NCI-H1930 (cell line): Measurements from ENCODE around the gene SNX32.

Experiments
- DNase-seq, 2 experiments: peaks; one replicate each; lab custom pipeline; 2025; lab: John Stamatoyannopoulos, UW

SNX32 gene

DNA sequence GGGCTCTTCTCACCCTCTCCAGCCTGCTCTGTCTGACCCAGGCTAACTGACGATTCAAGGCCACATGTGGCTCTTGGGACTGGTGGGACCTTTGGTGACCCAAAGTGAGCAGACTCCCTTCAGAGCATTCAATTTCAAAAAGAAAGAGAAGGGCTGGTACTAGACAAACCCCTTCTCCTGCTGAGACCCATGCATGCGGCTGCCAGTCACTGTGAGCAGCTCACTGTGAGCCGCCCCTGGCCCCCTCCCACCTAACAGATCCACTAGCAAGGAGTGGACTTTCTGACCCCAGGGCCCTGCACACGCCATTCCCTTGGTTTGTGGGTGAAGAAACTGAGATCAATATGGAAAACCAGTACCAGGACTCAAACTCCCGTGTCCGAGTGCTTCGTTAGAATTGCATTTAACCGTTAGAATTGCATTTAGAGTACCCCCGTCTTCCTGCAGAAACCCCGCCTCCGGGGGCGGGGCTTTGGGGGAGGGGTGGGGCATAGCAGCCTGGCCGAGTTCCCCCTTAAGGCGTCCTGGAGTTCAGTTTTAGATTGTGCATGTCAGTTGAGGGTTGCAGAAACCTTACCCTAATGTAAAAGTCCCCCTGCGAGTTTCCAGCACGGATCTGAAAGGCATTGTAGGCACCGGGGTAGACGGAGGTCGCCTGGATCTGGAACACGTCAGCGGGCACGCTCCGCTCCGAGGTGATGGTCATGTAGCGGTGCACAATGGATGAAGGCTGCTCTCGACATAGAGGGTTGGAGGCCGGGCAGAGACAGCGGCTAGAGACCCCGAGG is 33.7 kb downstream of the SNX32 start:
- DNase-seq, result no peak

DNA sequence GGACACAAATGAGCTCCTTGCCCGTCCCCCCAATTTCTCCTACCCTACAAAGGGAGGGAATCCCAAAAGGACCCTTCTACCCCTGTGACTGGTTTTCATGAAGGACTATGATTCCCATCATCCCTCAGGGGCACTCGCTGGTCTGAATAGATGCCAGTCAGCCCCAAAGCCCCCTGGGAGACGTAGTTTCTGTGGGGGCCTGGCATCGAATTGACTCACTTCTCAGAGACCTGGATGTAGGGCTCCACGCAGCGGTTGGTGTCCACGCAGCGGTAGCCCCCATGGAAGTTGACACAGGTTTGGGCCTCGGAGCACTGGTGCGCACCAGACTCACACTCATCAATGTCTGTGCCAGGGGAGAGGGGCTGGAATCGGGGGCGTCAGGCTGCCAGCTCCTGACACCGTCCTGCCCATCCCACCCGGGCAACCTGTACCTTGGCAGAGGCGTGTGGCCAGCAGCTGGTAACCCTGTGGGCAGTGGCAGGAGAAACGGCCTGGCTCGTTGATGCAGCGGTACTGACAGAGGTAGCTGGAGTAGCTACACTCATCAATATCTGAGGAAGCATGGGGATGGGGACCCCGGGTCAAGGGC is 34.4 kb downstream of the SNX32 start:
- DNase-seq, result peak in 1 of 2 experiments; percentile 54

DNA sequence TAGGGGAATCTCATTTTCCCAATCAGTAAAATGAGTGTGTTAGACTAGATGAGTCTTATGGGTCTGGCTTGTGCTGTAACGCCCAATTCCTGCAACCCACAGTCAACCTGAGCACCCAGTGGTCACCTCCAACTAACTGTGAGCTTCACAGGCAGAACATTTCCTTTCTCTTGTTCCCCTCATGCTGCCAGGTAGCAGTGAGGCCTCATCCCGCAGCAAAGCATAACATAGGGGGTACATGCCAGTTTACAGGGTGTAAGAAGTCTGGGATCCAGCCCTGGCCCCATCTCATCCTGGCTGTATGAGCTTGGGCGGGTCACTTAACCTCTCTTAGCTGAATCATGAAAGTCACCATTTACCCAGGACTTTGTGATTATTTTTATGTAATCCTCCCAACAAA is 35.1 kb downstream of the SNX32 start:
- DNase-seq, result no peak

DNA sequence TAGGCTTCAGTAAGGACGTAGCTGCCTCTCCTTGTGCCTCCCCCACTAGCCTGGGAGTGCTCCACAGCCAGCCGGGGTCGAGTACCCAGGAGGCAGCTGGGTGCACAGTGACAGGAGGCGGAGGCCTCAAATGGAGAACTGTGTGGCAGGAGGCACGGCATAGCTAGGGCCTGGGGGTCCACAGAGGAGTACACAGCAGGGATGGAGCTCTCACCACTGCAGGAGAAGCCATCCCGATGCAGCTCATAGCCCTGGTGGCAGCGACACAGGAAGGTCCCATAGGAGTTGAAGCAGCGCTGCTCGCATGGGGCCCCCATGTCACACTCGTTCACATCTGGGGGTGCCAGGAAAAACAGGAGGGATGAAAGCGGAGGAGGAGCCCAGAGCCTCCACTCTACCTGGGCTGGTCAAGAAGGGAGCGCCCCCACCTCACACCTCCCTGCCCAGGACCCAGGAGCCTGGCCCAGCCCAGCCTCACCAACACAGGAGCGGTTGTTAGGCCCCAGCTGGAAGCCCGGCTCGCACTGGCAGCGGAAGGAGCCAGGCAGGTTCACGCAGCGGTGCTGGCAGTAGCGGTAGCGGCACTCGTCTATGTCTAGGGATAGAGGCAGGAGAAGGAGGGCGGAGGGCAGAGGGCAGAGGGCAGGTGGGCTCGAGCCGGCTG is 36.0 kb downstream of the SNX32 start:
- no peak for DNase-seq

DNA sequence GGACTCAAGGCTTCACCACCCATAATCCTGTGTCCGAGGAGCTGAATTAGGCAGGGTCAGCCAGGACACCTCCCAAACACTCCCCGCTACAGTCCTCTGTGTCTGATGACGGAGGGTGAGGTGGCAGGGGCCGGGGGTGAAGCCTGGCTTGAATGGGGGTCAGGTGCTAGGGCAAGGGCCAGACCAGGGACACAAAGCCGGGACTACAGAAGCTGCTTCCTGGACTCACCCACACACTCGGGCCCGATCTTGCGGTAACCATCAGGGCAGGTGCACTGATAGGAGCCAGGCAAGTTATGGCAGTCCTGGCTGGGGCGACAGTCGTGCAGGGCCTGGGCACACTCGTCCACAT is 36.5 kb downstream of the SNX32 start:
- DNase-seq, result no peak

DNA sequence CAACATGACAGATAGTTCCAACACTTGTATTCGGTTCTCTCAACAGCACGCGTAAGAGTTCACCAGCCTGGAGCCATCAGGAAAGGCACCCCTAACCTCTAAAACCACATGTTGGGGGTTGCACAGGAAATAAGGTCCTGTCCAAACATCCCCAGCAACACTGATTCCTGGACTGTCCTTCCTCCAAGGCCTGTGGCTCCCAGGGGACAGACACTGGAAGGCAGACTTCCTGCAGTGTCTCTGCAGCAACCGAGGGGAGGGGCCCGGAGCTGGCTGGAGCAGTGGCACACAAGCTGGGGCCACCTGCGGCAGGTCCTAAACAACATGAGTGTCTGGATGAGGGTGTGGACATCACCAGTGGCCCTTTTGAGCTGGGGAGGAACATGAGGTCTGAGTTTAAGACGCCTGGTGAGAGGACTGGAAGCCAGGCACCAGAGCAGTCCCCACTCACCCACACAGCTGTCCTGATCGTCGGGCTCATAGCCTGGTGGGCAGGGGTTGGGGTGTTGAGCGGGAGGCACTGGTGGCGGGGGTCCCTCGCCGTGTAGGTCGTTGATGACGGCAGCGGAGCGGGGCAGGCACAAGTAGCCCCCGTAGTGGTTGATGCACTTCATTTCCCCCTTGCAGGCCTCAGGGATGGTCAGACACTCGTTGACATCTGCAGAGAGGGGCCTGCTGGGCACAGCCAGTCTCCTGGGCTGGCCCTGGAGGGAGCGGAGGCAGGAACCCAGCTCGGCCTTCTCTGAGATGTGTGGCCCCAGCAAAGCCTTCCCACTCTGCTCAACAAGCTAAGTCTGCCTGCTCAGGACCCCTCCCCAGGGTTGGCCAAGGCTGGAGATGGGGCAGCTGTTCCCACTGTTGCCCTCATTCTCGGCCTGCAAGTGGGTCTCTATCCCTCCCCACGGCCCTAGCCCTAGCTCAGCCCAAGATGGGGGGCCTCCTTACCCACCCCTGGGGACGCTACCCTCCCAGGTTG is 37.2 kb downstream of the SNX32 start:
- no peak for DNase-seq

DNA sequence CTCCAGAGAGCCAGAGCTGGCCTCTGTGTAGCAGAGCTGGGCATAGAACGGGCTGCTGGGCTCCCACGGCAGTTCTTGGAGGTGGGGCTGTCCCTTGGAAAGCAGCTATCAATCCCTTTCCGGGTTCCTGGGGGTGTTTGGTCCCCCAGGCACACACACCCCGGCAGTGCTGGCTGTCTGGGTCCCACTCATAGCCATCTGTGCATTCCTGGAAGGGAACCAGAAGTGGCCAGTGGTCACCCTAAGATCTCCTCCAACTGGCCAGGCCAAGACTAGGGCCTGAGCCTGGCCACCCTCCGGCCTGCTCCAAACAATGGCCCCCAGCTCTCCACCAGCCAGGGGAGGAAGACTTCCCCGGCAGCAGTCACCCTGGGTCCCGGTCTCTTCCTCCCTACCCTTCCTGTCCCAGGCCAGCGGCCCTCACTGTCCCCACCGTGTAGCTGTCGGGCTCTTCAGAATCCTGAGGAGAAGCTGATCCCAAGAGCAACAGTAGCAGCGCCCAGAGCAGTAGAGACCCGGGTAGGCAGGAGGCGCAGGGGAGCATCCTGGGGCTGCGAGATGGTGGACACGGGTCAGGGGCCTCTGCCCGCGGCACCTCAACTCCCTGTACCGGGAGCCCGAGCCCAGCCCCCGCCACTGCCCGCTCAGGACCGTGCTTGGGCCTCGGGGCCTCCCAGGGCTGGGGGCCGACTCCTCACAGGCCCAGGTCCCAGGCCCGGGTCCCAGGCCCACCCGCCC is 38.2 kb downstream of the SNX32 start:
- no peak for DNase-seq

DNA sequence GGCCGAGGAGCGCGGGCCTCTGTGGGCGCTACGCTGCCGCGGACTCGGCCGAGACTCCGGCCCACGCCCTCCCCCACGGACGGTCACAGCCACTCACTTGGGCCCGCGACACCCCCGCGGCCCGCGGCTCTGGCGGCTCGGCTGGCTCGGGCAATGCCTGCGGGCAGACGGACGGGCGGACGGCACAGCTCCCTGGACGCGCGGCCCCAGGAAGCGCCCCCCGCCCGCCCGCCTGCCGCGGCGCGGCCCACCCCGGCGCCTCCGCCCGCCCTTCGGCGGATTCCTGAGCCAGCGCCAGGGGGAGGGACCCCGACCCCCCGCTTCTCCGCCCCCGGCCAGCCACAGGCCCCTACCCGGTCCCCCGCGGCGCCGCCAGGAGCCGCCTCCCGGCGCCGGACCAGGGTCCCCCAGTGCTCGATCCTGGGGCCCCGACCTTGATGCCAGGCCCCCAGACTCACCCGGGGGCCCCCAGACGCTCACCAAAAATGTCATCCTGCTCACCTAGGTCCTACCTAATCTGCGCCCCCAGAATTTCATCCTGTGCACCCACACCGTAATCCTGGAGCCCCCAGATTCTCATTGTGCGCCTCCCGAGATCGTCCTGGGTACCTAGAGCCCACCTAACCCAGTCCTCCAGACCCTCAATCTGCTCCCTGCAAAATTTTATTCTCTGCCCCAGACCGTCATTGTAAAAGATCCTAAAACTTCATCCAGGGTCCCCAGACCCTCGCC is 39.0 kb downstream of the SNX32 start, which contains the start of gene EFEMP2:
TSS of gene EFEMP2 (minus strand) at position 215 of the 732 bp plus-strand sequence. CDS start 446 bp downstream, outside the sequence.
- no peak for DNase-seq

DNA sequence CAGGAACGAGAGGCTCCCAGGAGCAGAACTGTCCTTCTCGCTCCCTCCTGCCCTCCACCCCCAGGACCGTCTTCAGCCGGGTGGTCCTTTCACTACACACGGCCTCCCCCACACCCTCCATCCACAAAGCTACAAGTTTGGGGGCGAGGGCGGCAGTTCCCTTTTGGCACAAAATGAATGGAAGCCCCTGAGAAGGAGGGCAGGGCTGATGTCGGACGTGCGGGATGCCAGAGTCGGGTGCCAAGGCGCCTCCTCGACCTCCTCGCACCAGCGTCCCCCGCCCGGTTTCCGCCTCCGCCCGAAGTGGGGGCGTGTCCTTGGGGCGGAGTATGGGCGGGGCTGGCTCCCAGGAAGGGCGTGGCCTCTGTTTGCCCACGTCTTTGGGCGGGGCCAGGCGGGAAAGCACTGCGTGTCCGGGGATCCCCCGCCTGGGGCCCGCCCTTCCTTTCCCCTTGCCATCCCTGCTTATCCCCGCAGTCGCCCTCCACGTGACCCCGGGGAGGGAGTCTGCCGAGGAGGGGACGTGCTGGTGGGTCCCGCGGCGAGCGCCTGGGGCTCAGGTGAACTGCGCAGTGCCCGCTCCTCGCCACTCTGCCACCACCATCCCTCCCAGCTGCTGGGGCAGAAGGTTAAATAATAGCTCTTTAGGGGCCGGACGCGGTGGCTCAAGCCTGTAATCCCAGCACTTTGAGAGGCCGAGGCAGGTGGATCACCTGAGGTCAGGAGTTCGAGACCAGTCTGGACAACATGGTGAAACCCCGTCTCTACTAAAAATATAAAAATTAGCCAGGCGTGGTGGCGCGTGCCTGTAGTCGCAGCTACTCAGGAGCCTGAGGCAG is 39.8 kb downstream of the SNX32 start:
- DNase-seq, result peak; percentile 84 to 91

DNA sequence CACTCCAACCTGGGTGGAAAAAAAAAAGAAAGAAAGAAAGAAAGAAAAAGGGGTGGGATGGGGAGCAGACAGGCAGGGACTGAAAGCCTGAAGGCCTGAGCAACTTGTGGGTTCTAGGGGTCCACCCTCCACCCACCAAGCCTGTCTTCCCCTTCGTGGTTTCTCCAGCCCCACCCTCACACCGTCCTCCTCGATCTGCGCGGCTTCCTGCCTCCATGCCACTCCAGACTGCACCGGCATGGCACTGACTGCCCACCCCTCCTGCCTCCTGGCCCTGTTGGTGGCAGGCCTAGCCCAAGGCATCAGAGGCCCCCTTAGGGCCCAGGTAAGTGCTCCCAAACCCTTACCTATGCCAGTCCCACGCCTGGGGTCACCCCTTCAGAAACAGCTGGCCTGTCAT is 45.9 kb downstream of the SNX32 start, which contains the start of gene CTSW:
TSS of gene CTSW (plus strand) at position 221 of the 400 bp plus-strand sequence. CDS start at position 239, 18 bp downstream.
- no peak for DNase-seq

DNA sequence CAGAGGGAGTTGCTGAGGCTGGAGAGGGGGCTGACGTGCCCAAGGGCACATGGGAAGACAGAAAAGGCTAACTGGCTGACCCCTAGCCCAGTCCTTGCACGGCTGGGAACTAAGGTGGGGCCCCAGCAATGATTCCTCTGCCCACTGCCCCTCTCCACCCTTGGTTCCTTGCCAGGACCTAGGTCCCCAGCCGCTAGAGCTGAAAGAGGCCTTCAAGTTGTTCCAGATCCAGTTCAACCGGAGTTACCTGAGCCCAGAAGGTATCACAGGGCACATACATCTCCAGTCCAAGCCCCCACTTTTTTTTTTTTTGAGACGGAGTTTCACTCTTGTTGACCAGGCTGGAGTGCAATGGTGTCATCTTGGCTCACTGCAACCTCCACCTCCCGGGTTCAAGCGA is 46.3 kb downstream of the SNX32 start:
- no peak for DNase-seq

DNA sequence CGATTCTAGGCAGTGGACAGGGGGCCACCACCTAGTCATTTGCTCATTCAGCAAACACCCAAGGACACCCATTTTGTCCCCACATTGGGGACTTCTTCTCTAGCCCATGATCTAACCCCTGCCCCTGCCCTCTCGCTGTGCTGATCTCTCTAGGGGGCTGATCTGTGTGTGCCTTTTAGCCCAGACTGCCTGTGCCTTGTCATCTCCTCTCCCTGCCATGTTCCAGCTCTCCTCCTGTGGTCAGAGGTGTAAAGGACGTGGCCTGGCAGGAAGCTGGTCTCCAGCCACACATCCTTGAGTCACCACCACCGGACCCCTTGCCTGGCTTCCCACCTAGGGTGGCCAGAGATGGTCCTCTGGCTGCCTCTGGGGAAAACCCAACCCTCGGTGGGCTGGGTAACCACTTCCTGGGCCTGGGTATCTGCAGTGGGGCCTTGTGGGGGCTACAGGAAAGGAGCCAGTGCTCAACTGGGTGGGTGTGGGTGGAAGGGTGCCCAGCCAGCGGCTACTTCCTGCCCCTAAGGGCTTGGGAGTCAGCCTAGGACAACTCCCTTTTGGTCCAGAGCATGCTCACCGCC is 47.2 kb downstream of the SNX32 start:
- DNase-seq, result no peak

DNA sequence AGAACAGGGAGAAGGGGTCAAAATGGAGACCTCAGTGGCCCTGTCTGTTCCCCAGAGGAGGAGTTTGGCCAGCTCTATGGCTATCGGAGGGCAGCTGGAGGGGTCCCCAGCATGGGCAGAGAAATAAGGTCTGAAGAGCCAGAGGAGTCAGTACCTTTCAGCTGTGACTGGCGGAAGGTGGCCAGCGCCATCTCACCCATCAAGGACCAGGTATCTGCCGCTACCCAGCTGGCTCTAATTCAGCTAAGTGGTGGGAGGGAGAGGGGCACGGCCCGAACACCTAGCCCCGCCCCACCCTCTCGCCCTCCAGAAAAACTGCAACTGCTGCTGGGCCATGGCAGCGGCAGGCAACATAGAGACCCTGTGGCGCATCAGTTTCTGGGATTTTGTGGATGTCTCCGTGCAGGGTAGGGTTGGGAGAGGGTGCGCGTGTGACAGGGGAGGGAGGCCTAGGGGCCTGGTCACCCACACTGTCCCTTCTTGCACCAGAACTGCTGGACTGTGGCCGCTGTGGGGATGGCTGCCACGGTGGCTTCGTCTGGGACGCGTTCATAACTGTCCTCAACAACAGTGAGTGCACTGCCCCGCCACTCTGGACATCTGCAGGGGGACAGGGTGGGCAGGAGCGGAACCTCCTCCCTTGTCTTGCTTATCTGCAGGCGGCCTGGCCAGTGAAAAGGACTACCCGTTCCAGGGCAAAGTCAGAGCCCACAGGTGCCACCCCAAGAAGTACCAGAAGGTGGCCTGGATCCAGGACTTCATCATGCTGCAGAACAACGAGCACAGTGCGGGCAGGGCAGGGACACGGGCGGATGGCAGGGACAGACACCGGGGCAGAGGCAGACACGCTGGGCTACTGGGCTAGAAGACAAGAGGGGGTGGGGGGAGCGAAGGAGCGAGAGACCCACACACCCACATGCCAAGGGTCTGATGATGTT is 48.6 kb downstream of the SNX32 start:
- no peak for DNase-seq

DNA sequence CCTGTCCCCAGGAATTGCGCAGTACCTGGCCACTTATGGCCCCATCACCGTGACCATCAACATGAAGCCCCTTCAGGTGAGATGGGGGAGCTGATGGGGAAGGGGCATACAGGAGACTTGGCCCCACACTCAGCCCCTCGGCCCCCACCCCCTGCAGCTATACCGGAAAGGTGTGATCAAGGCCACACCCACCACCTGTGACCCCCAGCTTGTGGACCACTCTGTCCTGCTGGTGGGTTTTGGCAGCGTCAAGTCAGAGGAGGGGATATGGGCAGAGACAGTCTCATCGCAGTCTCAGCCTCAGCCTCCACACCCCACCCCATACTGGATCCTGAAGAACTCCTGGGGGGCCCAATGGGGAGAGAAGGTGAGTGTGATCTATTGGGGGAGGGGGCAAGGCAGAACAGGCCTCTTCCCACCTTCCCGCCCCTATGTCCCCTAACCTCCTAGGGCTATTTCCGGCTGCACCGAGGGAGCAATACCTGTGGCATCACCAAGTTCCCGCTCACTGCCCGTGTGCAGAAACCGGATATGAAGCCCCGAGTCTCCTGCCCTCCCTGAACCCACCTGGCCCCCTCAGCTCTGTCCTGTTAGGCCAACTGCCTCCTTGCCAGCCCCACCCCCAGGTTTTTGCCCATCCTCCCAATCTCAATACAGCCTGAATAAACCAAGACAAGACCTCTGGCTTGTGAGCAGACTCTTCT is 49.4 kb downstream of the SNX32 start:
- DNase-seq, result no peak

DNA sequence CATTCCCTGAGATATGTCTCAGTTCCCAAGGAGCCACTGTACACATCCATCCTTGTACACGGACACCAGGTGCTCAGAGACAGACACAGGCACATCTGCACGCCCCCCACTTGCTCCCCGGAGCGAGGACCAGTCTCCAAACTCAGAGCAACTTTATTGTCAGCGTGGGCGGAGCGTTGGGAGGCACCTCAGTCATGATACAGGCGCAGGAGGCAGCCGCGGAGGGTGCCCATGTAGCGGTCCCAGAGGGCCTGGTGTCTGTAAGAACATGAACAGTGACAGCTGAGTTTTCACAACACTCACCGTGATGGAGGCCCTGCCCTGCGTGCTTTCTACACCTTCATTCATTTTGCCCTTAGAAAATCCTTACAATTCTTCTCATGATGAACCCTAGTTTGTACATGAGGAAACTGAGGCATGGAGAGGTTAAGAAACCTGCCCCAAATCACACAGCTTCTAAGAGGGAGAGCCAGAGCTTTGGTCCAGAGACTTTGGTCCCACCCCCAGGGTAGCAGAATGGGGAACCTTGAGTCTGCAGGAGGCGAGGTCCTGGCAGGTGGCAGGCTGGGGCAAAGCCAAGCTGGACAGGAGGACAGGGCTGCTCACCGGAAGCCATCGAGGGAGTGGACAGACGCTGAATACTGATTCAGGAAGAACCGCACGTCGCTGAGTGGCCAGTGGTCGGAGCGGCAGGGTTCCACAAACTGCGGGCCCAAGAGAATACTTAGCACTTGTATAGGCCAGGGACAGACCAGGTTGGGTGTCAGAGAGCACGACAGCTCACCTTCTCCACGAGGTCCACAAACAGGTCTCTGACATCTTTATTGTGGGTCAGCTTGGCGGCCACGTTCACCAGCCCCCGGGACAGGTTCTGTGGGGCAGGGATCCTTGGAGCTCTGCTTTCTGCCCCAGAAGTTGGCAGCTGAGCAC is 50.3 kb downstream of the SNX32 start:
- no peak for DNase-seq

DNA sequence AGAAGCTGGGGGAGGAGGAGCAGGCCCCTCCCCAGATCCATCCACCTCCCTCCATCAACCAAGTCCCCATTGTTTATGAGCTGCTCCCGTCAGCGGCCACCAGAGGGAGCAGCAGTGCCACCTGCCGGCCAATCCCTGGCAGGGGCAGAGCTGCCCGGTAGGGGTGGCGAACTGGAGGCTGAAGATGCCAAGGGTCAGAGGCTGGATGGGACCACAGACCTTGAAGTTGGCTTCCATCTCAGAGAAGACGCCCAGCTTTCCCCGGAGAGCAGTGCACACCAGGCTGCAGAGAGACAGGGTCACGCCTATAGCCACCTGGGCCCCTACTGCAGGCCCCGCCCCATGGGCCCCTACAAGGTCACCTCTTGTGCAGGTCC is 50.9 kb downstream of the SNX32 start:
- peak; percentile 50 to 74 for DNase-seq
